ENCODE data around the gene UBE3A.

UBE3A gene

DNA sequence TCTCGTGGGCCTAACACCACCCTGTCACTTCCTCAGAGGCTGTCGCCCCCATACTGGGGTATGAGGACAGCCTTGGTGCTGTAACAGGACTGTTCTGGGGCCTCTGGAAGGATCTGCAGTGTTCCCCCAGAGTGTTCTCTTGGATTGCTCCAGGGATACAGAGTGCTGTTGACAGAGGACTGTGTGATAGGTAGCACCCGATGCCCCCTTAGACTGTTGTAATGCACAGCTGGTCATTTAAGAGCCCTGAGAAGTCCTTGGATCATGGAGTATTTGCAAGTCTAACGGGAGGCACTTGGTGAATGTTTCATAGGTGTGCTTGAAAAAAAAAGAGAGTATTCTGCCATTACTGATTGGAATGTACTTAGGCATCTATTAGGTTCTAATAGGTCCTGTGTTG lies 35.4 kb upstream of the UBE3A start:
- no peak for DNase-seq (ENCODE audit: low read depth)
- H3K4me3 ChIP-seq (ENCODE audit: control insufficient read depth, low read depth, low read length), result no peak overlapping the region
- TF ChIP-seq, protein P1, sequence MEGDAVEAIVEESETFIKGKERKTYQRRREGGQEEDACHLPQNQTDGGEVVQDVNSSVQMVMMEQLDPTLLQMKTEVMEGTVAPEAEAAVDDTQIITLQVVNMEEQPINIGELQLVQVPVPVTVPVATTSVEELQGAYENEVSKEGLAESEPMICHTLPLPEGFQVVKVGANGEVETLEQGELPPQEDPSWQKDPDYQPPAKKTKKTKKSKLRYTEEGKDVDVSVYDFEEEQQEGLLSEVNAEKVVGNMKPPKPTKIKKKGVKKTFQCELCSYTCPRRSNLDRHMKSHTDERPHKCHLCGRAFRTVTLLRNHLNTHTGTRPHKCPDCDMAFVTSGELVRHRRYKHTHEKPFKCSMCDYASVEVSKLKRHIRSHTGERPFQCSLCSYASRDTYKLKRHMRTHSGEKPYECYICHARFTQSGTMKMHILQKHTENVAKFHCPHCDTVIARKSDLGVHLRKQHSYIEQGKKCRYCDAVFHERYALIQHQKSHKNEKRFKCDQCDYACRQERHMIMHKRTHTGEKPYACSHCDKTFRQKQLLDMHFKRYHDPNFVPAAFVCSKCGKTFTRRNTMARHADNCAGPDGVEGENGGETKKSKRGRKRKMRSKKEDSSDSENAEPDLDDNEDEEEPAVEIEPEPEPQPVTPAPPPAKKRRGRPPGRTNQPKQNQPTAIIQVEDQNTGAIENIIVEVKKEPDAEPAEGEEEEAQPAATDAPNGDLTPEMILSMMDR (conservative IDR thresholded peaks at IDR 0.05; ENCODE audit: control insufficient read depth, insufficient read depth, low read depth, low read length), result no peak

DNA sequence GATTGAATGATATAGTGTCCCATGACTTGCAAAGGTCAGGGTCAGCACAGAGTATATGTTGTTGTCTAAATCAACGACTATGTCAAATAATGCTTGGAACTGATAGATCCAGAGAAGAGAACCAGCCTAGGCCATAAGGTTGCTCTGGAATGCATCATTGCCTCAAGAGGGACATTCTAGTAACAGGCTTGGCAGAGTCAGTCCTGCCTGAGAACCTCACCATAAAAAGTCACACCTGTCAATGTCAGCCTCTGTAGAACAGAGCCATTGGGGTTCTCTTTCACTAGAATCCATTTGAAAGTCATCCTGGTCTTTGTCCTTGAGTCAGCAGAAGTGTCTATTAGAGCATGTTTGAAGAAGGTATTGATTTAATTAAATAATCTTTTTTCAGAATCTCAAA lies 31.4 kb upstream of the UBE3A start:
- no peak overlapping the region for H3K4me3 ChIP-seq (ENCODE audit: control insufficient read depth, low read depth, low read length)
- TF ChIP-seq, protein P1 (conservative IDR thresholded peaks at IDR 0.05; ENCODE audit: control insufficient read depth, insufficient read depth, low read depth, low read length), result no peak
- DNase-seq (ENCODE audit: low read depth), result no peak

DNA sequence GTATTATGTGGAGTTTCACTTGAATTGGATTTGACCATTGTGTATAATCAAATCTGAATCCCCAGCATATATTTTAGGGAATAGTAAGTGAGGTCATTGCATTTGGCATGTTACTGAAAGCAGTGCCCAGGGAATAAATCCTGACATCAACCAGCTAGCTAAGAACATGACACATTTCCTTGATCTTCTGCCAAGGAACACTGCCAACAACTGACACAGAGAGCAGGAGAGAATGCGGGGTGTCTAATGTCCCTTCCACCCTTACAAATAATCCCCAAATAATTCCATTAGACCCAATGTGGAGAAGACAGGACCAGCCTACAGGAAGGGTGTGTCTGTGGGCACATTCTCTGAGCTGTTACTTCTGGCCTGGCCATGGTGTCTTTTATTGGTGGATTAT lies 30.6 kb upstream of the UBE3A start:
- DNase-seq (ENCODE audit: low read depth), result peak; percentile 26

DNA sequence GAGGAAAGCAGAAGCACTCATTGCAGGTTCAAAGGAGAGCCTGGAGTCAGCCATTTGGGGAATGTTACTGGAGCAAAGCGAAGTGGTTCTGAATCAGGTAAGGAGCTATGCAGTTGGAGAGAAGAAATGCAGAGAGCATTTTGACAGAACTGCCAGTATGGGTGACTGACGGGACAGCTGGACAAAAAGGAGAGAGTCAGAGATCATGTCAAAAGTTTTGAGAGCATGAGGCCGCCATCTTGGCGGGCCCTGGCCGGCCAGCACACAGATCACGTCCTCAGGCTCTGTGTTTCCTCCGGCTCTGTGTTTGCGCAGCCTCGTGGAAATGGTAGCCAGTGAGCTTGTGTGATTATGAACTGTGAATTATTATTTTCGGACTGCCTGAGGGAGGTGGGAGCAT lies 29.8 kb upstream of the UBE3A start:
- DNase-seq (ENCODE audit: low read depth), result no peak
- no peak overlapping the region for H3K4me3 ChIP-seq (ENCODE audit: control insufficient read depth, low read depth, low read length)
- TF ChIP-seq, protein P1 (conservative IDR thresholded peaks at IDR 0.05; ENCODE audit: control insufficient read depth, insufficient read depth, low read depth, low read length), result no peak

More for the DNA sequence above, 30.6 kb upstream of the UBE3A start:
- TF ChIP-seq, protein P1 (conservative IDR thresholded peaks at IDR 0.05; ENCODE audit: control insufficient read depth, insufficient read depth, low read depth, low read length), result no peak
- no peak overlapping the region for H3K4me3 ChIP-seq (ENCODE audit: control insufficient read depth, low read depth, low read length)

DNA sequence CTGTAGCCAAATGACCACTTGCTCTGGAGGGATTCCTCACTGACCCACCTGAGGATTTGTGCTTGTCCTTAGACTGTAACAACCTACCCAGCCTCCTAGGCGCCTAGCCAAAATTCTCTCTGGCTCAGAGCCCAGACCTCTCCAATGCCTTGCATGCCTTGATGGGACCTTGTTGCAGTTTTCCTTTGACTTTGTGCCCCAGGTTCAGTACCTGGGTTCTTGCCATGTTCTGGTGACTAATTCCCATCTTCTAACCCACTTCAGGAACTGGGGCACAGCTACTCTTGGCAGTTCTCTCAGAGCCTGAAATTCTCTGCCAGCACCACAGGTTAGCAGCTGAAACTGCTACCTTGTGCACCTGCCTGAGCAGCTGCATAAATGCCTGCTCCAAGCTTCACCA lies 27.0 kb upstream of the UBE3A start:
- no peak overlapping the region for H3K4me3 ChIP-seq (ENCODE audit: control insufficient read depth, low read depth, low read length)
- no peak for DNase-seq (ENCODE audit: low read depth)
- TF ChIP-seq, protein P1 (conservative IDR thresholded peaks at IDR 0.05; ENCODE audit: control insufficient read depth, insufficient read depth, low read depth, low read length), result no peak

DNA sequence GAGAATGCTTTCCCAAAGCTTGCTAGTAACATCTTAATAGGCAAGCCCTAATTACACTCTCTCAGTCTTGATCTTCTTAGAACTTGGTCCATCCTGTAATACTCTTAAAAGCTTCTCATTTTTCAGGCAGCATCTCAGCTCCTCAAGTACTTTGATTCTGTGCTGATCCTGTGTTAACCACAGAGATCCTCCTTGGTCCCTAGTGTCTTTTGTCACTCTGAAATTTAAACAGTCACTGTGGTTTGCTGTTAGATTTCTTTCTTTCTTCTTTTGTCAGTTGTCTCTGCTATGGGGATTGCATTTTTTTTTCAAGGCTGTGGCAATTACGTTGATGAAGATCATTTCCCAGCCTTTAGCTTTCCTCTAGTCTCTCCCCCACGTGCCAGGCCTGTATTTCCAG lies 26.0 kb upstream of the UBE3A start:
- no peak overlapping the region for H3K4me3 ChIP-seq (ENCODE audit: control insufficient read depth, low read depth, low read length)
- TF ChIP-seq, protein P1 (conservative IDR thresholded peaks at IDR 0.05; ENCODE audit: control insufficient read depth, insufficient read depth, low read depth, low read length), result no peak
- DNase-seq (ENCODE audit: low read depth), result no peak

DNA sequence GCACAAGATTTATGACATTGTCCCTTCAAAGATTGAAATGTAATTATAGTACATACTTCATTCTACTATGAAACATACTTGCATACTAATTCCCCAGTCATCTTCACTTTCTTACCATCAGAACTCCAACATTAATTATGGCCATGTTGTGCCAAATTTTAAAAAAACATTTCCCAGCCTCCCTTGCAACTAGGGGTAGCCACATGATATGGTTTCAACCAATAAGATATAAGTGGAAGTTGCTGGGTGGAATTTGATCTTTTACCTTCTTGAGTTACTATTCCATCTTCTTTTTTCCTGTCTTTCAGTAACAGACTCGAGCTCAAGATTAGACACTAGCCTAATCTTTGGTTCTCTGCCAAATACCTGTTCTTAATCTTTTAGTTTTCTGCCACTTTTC lies 25.6 kb upstream of the UBE3A start:
- TF ChIP-seq, protein P1 (conservative IDR thresholded peaks at IDR 0.05; ENCODE audit: control insufficient read depth, insufficient read depth, low read depth, low read length), result no peak
- no peak for DNase-seq (ENCODE audit: low read depth)
- no peak overlapping the region for H3K4me3 ChIP-seq (ENCODE audit: control insufficient read depth, low read depth, low read length)

Measured in fibroblast of mammary gland (primary cell).